ENCODE data around the gene KCNAB1. TPM values are rescaled to one million over a fixed set of nuclear protein-coding genes. Genes with fewer than 3 reads are reported as not detected.
"Not testable (repeated sequence)": the region's sequence is repeated elsewhere in the genome, so short reads cannot be mapped to it uniquely, and the experiment has no call there.

Gene KCNAB1
- total RNA-seq: 10 to 100 TPM in 1 of 3 donors, 1 to 10 TPM in 1, under 1 TPM in 1; 0.65 to 13.5 (median 1.2) TPM
- long read RNA-seq, donor 1, full-length matches to known transcripts: 9 of 33 reads
- long read RNA-seq, donor 1, partial matches to known transcripts: 2 of 33 reads
- long read RNA-seq, donor 1, other reads (novel, unspliced or antisense): 22 of 33 reads
- long read RNA-seq, donor 2: 0 reads

GRCh38 chr3:156120528-156121251, at the start of gene KCNAB1:
TSS of gene KCNAB1 (plus strand) at chr3:156120578.
- H3K9me3 ChIP-seq: no peaks in the 10 kb centered on the region
- intact Hi-C loops (cut with DNase I, micrococcal nuclease): no loop called here
- no peaks in the 10 kb centered on the region for H3K36me3 ChIP-seq (ENCODE audit: low read depth)
- DNase-seq (no peak), ATAC-seq (no peak)
- no peaks in the 10 kb centered on the region for H3K4me1 ChIP-seq (ENCODE audit: low read depth)
- TF ChIP-seq CTCF (IDR thresholded peaks at IDR 0.05): no peak
- no peak within 1 kb of the TSS for H3K4me3 ChIP-seq

GRCh38 chr3:156071031-156071430, 49.3 kb upstream of the KCNAB1 start:
- intact Hi-C loops (cut with DNase I, micrococcal nuclease): no loop called here
- no peaks in the 10 kb centered on the region for H3K36me3 ChIP-seq (ENCODE audit: low read depth)
- no peaks in the 10 kb centered on the region for H3K4me1 ChIP-seq (ENCODE audit: low read depth)
- ATAC-seq (no peak), DNase-seq (no peak)
- H3K4me3 ChIP-seq: no peak overlapping the region
- no peak for TF ChIP-seq CTCF (IDR thresholded peaks at IDR 0.05)
- no peaks in the 10 kb centered on the region for H3K9me3 ChIP-seq

GRCh38 chr3:156072950-156073657, 47.3 kb upstream of the KCNAB1 start:
- intact Hi-C loops (cut with DNase I, micrococcal nuclease); H3K4me1 ChIP-seq (ENCODE audit: low read depth); H3K36me3 ChIP-seq (ENCODE audit: low read depth); H3K9me3 ChIP-seq; H3K4me3 ChIP-seq; ATAC-seq; DNase-seq: not testable (repeated sequence)

- H3K36me3 ChIP-seq (ENCODE audit: low read depth): no peaks in the 10 kb centered on the region
- intact Hi-C loops (cut with DNase I, micrococcal nuclease): no loop called here
- H3K4me3 ChIP-seq: no peak overlapping the region
- ATAC-seq (no peak), DNase-seq (no peak)
- no peaks in the 10 kb centered on the region for H3K4me1 ChIP-seq (ENCODE audit: low read depth)
- no peak for TF ChIP-seq CTCF (IDR thresholded peaks at IDR 0.05)
- no peaks in the 10 kb centered on the region for H3K9me3 ChIP-seq
Observed at GRCh38 chr3:156090126-156090525, 30.3 kb upstream of the KCNAB1 start.

GRCh38 chr3:156093964-156094363, 26.4 kb upstream of the KCNAB1 start:
- ATAC-seq (no peak), DNase-seq (no peak)
- Histone ChIP-seq H3K9me3 (no peaks in the 10 kb centered on the region), H3K36me3 (ENCODE audit: low read depth) (no peaks in the 10 kb centered on the region), H3K4me3 (no peak overlapping the region), H3K4me1 (ENCODE audit: low read depth) (no peaks in the 10 kb centered on the region)
- no peak for TF ChIP-seq CTCF (IDR thresholded peaks at IDR 0.05)
- intact Hi-C loops (cut with DNase I, micrococcal nuclease): no loop called here

- TF ChIP-seq CTCF (IDR thresholded peaks at IDR 0.05): no peak
- no peaks in the 10 kb centered on the region for H3K4me1 ChIP-seq (ENCODE audit: low read depth)
- intact Hi-C loops (cut with DNase I, micrococcal nuclease): no loop called here
- no peak for ATAC-seq
- H3K4me3 ChIP-seq: no peak overlapping the region
- DNase-seq: no peak
- H3K36me3 ChIP-seq (ENCODE audit: low read depth): no peaks in the 10 kb centered on the region
- no peaks in the 10 kb centered on the region for H3K9me3 ChIP-seq
Observed at GRCh38 chr3:156094391-156094790, 26.0 kb upstream of the KCNAB1 start.

GRCh38 chr3:156095652-156096051, 24.7 kb upstream of the KCNAB1 start:
- H3K9me3 ChIP-seq; H3K4me3 ChIP-seq; H3K36me3 ChIP-seq (ENCODE audit: low read depth); DNase-seq; ATAC-seq; intact Hi-C loops (cut with DNase I, micrococcal nuclease); H3K4me1 ChIP-seq (ENCODE audit: low read depth): not testable (repeated sequence)

All from mucosa of descending colon (tissue), 3 donors.